Right ventricle myocardium inferior (tissue), 1 donor: ENCODE results near the gene CLDN18. TPM values are rescaled to one million over a fixed set of nuclear protein-coding genes. Genes with fewer than 3 reads are reported as not detected.

Experiments
- ATAC-seq: fragments of 200-7000 bp; cut with Tn5 transposase; one replicate; pipeline ENCODE4 v1.9.1; 2020; ENCODE audit warnings: mild to moderate bottlenecking, moderate library complexity
- DNase-seq: peaks from one replicate; pipeline ENCODE4 v3.0.0; 2021; ENCODE audit errors: missing footprints
- intact Hi-C: fragments of 100-400 bp; cut with DNase I; formaldehyde crosslinking; loops from one replicate; pipeline ENCODE4 v1.11.0; 2022
- total RNA-seq: library from RNA; stranded (reverse); fragmentation: NEBNext Ultra II Directional; extraction: Animal tissue kit (Norgen Biotek cat#: 25700); gene quantifications from one replicate; pipeline ENCODE4 v1.2.1, GENCODE V29; 2021
- donor health status: DM: no; HTN: yes; CAD: no; lungs with severe emphysema.

The CLDN18 gene
- total RNA-seq, 1 donor from 2014 or later = not detected

- no peak for DNase-seq
- intact Hi-C loops = no loop called here
- no peak for ATAC-seq
These were observed 9.5 kb downstream of the CLDN18 start for GRCh38 chr3:138019281-138020069.

GRCh38 chr3:138023754-138024153 lies 13.8 kb downstream of the CLDN18 start:
- intact Hi-C loops = no loop called here
- ATAC-seq = no peak
- DNase-seq = no peak

- intact Hi-C loops = no loop called here
- ATAC-seq (no peak), DNase-seq (no peak)
These were observed 15.6 kb downstream of the CLDN18 start for GRCh38 chr3:138025553-138025952.

- no peak for DNase-seq
- ATAC-seq = no peak
- intact Hi-C loops = no loop called here
These were observed 17.9 kb downstream of the CLDN18 start for GRCh38 chr3:138027821-138028220.

GRCh38 chr3:138030734-138031280 lies 20.8 kb downstream of the CLDN18 start:
- intact Hi-C loops = no loop called here
- no peak for ATAC-seq

GRCh38 chr3:138031536-138031935 lies 21.6 kb downstream of the CLDN18 start:
- ATAC-seq (no peak), DNase-seq (no peak)
- intact Hi-C loops = no loop called here

More at GRCh38 chr3:138030734-138031280, 20.8 kb downstream of the CLDN18 start:
- no peak for DNase-seq

GRCh38 chr3:138032567-138032966 lies 22.6 kb downstream of the CLDN18 start:
- DNase-seq (no peak), ATAC-seq (no peak)
- intact Hi-C loops = no loop called here

GRCh38 chr3:138033202-138033691 lies 23.3 kb downstream of the CLDN18 start:
- intact Hi-C loops = no loop called here
- ATAC-seq = no peak
- no peak for DNase-seq

GRCh38 chr3:138034918-138035317 lies 25.0 kb downstream of the CLDN18 start:
- no peak for DNase-seq
- no peak for ATAC-seq
- intact Hi-C loops = no loop called here

- intact Hi-C loops = no loop called here
- no peak for DNase-seq
- no peak for ATAC-seq
These were observed 26.6 kb downstream of the CLDN18 start for GRCh38 chr3:138036572-138036971.

GRCh38 chr3:138038725-138039462 lies 28.9 kb downstream of the CLDN18 start:
- no peak for ATAC-seq
- intact Hi-C loops = no loop called here
- no peak for DNase-seq

GRCh38 chr3:138042043-138042442 lies 32.1 kb downstream of the CLDN18 start:
- no peak for DNase-seq
- intact Hi-C loops = no loop called here
- ATAC-seq = no peak

- ATAC-seq (no peak), DNase-seq (no peak)
- intact Hi-C loops = no loop called here
These were observed 33.5 kb downstream of the CLDN18 start for GRCh38 chr3:138043266-138044029.

- DNase-seq = no peak
These were observed 36.1 kb downstream of the CLDN18 start for GRCh38 chr3:138046085-138046484.

GRCh38 chr3:138046955-138047354 lies 37.0 kb downstream of the CLDN18 start:
- ATAC-seq (no peak), DNase-seq (no peak)
- intact Hi-C loops = no loop called here

More at GRCh38 chr3:138046085-138046484, 36.1 kb downstream of the CLDN18 start:
- peak; percentile 46 for ATAC-seq
- intact Hi-C loops = no loop called here

- no peak for ATAC-seq
- intact Hi-C loops = no loop called here
- DNase-seq = no peak
These were observed 37.7 kb downstream of the CLDN18 start for GRCh38 chr3:138047596-138048158.

GRCh38 chr3:138049157-138049919 lies 39.4 kb downstream of the CLDN18 start:
- no peak for ATAC-seq
- DNase-seq = no peak
- intact Hi-C loops = no loop called here
